Frontal cortex (tissue), 1 donor: ENCODE measurements around the gene ERG28. TPM values are rescaled to one million over a fixed set of nuclear protein-coding genes. Genes with fewer than 3 reads are reported as not detected.

Source experiments
- small RNA-seq: library from RNA; depleted of rRNA; stranded (forward); fragments of <200 nt; gene quantifications from one replicate; pipeline ENCODE3, GENCODE V24; 2014
- total RNA-seq: library from RNA; depleted of rRNA; stranded (reverse); fragments of >200 nt; gene quantifications from one replicate; pipeline ENCODE4 v1.2.3, GENCODE V29; 2014

Gene ERG28
- total RNA-seq, 1 donor from 2014 or later, result 7.7 TPM

Small RNA genes lying within 50 kb of the gene (small RNA-seq; reads per million reads assigned to genes)
- 0.08 reads per million for gene RNA5SP387

Other genes starting within 250 kb of the ERG28 start
- gene JDP2, start 232.9 kb downstream of the ERG28 start, total RNA-seq, result 5.3 TPM
- 0.82 TPM for gene BATF, start 138.4 kb downstream of the ERG28 start, total RNA-seq
- 2.9 TPM for gene FLVCR2, start 82.3 kb downstream of the ERG28 start, total RNA-seq
- 35.1 TPM for gene TTLL5, start 370 bp upstream of the ERG28 start, total RNA-seq